ENCODE measurements around the gene C2.

- TF ChIP-seq, protein P1, sequence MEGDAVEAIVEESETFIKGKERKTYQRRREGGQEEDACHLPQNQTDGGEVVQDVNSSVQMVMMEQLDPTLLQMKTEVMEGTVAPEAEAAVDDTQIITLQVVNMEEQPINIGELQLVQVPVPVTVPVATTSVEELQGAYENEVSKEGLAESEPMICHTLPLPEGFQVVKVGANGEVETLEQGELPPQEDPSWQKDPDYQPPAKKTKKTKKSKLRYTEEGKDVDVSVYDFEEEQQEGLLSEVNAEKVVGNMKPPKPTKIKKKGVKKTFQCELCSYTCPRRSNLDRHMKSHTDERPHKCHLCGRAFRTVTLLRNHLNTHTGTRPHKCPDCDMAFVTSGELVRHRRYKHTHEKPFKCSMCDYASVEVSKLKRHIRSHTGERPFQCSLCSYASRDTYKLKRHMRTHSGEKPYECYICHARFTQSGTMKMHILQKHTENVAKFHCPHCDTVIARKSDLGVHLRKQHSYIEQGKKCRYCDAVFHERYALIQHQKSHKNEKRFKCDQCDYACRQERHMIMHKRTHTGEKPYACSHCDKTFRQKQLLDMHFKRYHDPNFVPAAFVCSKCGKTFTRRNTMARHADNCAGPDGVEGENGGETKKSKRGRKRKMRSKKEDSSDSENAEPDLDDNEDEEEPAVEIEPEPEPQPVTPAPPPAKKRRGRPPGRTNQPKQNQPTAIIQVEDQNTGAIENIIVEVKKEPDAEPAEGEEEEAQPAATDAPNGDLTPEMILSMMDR (IDR thresholded peaks at IDR 0.05; ENCODE audit: insufficient read depth, low read length): peak; percentile 63
- no peak for TF ChIP-seq POLR2AphosphoS5 (IDR thresholded peaks at IDR 0.05; ENCODE audit: low read depth)
- TF ChIP-seq GABPA (IDR thresholded peaks at IDR 0.05; ENCODE audit: low read depth): no peak
- TF ChIP-seq, protein P2, sequence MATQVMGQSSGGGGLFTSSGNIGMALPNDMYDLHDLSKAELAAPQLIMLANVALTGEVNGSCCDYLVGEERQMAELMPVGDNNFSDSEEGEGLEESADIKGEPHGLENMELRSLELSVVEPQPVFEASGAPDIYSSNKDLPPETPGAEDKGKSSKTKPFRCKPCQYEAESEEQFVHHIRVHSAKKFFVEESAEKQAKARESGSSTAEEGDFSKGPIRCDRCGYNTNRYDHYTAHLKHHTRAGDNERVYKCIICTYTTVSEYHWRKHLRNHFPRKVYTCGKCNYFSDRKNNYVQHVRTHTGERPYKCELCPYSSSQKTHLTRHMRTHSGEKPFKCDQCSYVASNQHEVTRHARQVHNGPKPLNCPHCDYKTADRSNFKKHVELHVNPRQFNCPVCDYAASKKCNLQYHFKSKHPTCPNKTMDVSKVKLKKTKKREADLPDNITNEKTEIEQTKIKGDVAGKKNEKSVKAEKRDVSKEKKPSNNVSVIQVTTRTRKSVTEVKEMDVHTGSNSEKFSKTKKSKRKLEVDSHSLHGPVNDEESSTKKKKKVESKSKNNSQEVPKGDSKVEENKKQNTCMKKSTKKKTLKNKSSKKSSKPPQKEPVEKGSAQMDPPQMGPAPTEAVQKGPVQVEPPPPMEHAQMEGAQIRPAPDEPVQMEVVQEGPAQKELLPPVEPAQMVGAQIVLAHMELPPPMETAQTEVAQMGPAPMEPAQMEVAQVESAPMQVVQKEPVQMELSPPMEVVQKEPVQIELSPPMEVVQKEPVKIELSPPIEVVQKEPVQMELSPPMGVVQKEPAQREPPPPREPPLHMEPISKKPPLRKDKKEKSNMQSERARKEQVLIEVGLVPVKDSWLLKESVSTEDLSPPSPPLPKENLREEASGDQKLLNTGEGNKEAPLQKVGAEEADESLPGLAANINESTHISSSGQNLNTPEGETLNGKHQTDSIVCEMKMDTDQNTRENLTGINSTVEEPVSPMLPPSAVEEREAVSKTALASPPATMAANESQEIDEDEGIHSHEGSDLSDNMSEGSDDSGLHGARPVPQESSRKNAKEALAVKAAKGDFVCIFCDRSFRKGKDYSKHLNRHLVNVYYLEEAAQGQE (IDR thresholded peaks at IDR 0.05; ENCODE audit: insufficient replicate concordance, low read depth): no peak
These were observed 39.0 kb upstream of the C2 start for GRCh38 chr6:31888276-31889258.
